IPS-NIHi11 (cell line): ENCODE data around the gene GSTO2.
"Not testable (repeated sequence)": the region's sequence is repeated elsewhere in the genome, so short reads cannot be mapped to it uniquely, and the experiment has no call there.

ENCODE experiments used
- DNase-seq: peaks from one replicate; pipeline ENCODE4 v3.0.0; 2012; ENCODE audit warnings: mixed read lengths, low spot score

Gene GSTO2

DNA sequence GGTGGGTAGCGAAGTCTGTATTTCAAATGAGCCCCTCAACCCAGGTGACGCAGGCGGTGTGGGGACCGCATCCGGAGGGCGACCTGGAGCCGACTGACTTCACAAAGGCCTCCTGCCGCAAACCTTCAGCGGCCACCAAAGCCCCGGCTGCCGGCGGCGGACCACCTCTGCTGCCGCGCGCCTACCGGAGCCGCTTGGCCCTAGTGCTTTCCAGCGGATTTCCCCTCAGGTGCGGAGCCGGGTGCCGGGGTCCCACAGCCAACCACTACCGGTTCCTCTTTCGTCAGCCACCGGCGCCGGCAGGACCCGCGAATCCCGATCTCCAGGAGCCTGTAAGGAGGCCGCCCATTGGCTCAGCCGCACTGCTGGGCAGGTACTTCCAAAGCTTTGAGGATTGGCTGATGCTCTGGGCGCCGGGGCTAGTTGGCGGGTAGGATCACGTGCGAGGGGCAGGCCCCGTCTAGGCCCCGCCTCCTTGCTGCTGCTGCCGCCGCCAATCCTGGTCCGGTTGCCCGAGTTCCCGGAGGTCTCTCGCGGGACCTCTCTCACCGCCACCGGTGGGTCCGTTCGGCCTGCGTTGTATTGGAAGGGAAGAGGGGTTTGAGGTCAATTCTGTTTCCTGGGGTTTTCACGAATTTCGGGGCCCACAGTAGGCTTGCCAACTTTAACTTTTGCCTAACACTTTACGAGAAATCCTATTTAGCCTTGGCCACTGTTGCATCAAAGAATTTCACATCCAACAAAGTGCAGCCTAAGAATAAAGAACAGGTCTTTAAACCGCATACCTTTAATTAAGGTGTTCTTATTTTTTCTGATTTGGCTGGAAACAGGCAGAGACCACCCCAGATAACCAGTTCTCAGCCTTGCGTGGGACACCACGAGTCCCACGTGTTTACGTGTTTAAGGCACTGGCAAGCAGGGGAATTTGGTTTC, at the start of gene GSTO2:
TSS of gene GSTO2 (plus strand) at position 472 of the 933 bp plus-strand sequence. CDS start 5,732 bp downstream, outside the sequence.
- DNase-seq: peak; percentile 100

DNA sequence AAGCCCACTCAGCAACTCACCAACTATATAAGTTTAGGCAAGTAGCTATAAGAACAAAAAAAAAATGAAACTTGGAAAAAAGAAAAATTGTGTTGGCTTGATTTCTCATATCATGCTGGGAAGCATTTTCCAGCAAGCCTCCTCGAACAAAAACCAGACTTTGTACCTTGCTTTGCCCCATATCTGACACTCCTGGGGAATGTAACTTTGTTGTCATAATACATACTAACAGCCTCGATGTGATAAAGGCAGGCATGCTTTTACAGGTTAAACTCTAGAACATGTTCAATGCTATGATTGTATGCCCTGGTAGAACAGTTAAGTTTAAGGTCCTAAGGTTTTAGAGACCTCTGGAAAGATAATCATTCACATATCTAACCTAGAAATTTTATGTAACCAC, 48.5 kb upstream of the GSTO2 start:
- DNase-seq: no peak

DNA sequence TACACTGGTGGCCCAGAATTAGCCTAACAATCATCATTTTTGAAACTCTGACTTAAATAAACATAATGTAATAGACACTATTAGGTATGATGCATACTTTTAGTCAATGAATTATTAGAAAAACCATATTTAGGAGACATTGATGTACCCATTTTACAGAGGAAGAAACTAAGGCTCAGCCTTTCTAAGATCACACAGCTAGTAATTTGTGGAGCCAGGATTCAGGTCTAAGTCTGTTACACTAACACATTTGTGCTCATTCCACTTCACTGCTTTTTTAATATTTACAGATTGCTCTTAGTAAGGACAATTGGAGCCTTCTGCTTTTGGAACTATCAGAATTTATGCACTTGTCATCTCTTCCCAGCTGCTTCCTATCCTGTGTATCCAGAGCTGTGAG, 45.7 kb upstream of the GSTO2 start:
- no peak for DNase-seq

DNA sequence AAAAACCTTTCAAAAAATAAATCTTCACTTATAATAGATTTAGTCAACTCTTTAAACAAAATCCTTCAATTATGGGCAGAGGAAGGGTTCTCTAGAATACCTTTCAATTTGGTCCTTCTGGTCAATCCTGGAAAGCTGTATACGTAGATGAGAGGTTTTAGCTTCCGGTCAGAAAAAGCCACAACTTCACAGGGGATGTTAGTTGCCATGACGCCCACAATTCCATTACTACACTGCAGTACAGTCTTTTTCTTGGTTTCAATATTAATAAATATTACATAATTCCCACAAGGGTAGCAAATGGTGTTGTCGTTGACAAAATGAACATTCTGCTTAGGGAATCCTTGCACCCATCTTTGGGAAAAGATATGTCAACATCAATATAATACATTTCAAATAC, 38.5 kb upstream of the GSTO2 start:
- DNase-seq: no peak

DNA sequence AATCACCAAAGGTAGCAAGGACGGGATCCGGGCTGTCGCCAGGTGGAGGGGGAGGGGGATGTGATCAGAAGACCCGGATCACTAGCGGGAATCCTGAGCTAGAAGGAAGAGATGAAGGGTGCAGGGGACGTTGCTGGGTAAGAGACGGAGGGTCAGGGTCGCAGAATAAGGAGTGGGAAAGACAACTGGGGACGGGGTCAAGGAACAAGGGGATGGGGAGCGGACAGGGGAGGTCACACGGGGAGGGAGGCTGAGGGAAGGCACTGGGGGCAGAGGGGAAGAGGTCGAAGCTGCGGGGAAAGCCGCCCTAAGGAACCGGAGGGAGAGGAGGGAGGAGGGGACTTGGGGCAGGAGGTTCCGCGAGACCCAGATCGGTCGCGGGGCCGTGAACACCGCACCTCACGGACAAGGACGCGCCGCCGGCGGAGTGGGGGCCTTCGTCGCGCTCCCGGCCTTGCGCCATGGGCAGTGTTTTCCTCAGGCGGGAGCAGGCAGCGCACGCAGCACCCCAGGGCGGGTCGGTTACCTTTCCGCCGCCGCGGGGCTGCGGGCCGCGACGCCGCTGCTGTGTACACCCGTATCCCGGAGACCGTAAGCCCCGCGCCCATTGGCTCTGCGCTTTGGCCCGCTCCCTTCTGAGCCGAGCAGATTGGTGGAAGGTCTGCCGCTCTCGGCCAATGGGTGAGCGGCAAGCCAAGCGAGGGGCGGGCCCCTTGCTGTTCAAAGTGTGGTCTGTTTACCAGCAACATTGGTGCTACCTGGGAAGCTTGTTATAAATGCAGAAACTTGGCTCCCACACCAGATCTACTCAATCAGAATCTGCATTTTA, 37.0 kb upstream of the GSTO2 start, which contains the start of gene CFAP43:
TSS of gene CFAP43 (minus strand) at position 581 of the 829 bp plus-strand sequence. CDS start at position 463, 118 bp downstream.
- peak; percentile 100 for DNase-seq

DNA sequence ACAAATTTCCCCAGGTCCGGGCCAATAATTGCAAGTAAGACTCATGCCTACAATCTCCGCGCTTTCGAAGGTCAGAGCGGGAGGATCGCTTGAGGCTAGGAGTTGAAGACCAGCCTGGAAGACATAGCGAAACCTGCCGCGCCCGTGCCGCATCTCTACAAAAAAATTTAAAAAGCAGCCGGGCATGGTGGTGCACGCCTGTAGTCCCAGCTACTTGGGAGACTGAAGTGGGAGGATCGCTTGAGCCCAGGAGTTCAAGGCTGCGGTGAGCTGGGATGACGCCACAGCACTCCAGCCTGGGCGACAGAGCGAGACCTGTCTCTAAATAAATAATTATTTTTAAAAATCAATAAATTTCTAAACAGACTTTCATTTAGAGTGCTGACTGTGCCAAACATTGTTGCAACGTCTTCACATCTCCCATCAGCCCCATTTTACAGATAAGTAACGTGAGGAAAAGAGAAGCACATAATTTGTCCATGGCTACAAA, 36.3 kb upstream of the GSTO2 start:
- no peak for DNase-seq

DNA sequence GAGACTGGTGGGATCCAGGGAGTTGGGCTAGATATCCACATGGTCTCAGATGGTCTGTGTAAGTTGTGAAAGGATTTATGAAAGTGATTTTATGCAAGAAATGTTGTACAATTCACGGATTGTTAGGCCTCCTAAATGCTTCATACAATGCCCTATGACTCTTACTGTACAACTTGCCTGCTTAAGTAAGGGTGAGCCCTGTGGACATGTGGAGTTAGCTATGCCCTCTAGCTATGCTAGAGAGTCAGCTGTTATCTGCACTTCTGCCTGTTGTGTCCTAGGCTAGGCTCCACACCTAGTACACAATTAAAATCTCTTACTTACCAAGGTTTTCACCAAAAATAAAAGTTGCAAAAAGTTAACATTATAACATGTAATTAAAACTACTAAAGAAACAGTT, 35.2 kb upstream of the GSTO2 start:
- DNase-seq: no peak

DNA sequence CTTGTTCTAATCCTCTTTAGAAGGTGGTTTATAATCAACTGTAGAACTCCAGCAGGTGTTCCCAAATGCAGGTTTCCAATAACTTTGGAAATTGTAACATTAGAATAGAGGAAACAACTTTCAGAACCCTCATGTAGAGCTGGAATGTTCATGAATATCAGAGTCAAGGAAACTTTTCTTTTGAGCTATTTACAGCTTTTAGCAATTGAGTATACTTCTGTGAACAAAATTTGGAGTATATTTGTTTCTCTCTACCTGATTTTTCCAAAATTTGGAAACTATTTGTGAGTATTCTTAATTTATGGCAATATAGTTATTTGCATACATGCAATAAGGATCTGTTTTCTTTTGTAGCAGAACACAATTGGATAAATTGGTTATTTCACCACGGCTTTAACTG, 34.0 kb upstream of the GSTO2 start:
- no peak for DNase-seq

DNA sequence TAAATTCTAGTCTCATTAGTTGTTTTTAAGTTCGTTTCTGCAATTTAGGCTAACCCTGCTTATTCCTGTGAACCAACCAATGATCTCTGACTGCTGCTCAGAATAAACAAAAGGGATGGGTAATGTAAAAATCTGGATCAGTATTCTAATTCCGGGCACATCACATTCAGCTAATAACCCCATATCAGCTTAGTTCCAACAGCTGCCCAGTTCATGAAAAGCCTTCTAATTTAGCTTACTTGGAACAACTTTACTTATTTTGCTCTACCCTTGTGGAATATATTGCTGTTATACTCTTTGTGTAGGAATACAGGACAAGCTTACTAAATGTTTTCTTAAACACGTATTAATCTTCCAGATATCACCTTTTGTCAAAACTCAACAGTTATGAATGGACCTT, 33.2 kb upstream of the GSTO2 start:
- DNase-seq: no peak

DNA sequence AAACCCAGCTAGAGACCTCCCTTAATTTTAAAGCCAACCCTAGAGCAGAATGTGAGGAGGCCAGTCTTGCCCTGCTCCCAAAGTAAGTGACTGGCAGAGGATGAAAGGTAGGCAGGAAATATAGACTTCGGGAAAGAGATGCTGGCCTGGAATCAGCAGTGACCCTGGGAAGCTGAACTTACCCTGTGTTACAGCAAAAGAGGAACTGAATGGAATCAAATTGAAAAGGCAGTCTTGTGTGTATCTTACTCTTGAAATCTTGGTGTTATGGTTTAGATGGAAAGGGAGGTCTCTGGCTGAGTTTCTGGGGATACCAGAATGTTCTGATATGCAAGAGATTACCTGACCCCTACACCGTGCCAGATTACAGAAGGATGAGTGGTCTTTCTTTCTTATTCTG, 28.9 kb upstream of the GSTO2 start:
- DNase-seq: no peak

DNA sequence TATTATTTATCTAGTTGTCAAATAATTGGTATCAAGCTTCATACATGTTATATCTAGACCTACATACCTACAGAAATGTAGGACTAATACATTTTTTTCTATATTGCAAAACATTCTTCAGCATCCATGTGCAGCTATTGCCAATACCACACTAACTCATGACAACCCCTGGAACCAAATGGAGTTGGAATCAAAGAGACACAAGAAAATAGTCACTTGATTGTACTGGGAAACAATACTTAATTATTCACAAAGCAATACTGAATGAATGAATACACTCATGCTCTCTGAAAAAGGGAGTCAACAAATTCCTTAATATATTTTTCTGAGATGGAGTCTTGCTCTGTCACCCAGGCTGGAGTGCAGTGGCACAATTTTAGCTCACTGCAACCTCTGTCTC, 26.4 kb upstream of the GSTO2 start:
- DNase-seq: no peak

DNA sequence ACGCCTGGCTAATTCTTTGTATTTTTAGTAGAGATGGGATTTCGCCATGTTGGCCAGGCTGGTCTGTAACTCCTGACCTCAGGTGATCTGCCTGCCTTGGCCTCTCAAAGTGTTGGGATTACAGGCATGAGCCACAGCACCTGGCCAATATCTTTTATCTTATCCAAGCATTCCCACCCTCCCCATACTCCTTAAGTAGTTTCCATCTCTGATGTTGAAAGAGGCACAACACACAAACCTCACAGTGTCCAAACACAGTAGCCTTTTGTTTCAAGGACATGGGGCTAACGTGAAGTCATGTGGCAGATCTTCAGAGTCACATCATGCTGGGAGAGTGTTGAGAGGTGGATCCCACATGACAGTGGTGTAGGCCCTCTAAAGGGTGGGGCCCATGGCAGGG, 26.0 kb upstream of the GSTO2 start:
- not testable (repeated sequence) for DNase-seq

DNA sequence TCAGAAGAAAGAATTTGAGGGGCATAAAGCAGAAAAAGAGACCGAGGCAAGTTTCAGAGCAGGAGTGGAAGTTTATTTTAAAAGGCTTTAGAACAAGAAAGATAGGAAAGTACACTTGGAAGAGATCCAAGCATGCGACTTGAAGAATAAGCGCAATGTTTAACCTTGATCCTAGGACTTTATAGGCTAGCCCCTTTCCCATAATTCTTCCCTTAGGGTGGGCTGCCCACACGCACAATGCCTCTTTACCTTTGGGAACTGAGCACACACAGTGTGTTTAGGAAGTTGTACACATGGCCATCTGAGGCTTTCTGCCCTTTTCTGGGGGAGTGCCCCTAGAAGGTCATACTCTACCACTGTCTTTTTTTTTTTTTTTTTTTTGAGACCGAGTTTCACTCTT, 25.5 kb upstream of the GSTO2 start:
- no peak for DNase-seq

DNA sequence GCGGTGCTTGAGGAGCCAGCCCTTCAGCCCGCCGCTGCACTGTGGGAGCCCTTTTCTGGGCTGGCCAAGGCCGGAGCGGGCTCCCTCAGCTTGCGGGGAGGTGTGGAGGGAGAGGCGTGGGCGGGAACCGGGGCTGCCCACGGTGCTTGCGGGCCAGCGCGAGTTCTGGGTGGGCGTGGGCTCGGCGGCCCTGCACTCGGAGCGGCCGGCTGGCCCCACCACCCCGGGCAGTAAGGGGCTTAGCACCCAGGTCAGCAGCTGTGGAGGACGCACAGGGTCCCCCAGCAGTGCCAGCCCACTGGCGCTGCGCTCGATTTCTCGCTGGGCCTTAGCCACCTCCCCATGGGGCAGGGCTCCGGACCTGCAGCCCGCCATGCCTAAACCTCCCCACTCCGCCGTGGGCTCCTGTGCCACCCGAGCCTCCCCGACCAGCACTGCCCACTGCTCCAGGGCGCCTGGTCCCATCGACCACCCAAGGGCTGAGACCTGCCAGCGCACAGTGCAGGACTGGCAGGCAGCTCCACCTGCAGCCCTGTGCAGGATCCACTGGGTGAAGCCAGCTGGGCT, 23.8 kb upstream of the GSTO2 start:
- no peak for DNase-seq

DNA sequence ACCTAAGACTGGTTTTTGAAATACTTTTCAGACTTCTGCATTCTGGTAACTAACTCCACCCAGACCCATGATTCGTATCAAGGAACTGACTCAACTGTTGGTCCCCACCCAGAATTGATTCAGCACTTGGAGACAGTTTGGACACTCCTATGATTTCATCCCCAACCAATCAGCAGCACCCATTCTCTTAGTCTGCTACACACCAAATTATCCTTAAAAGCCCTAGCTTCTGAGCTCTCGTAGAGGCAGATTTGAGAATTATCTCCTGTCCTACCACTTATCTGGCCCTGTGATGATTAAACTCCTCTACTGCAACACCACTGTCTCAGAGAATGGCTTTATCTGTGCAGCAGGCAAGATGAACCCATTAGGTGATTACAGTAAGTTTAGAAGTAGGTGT, 22.0 kb upstream of the GSTO2 start:
- DNase-seq: no peak

DNA sequence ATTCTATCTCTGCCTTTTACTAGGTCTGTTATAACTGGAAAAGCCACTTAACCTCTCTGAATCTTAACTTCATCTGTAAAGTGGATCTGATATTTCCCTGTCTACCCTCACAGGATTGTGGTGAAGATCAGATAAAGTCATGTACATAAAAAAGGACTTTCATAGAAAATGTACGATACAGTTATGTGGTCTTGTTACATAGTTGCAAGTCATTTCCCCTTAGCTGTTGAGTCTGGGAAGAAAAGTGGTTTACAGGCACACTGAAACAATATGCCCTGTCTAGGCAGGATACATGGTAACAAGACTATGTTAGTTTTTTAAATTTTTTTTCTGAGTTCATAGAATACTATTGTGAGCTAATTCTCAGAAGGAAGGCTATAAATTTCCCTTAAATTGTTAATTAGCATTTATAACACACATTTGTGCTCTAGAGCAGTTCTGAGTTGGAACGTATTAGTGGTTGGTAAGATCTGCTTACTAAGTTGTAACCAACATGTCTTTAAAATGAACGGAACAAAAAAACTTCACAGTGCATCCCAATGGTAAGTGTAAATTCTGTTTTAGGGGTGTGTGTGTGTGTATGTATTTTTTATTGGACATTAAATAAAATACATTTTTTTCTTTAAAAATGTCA, 21.4 kb upstream of the GSTO2 start:
- DNase-seq: no peak

DNA sequence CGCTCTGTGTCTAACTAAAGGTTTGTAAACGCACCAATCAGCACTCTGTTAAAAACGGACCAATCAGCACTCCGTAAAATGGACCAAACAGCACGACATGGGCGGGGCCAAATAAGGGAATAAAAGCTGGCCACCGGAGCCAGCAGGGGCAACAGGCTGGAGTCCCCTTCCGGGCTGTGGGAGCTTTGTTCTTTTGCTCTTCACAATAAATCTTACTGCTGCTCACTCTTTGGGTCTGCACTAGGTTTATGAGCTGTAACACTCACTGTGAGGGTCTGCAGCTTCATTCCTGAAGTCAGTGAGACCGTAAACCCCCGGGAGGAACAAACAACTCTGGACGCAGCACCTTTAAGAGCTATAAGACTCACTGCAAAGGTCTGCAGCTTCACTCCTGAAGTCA, 20.1 kb upstream of the GSTO2 start:
- DNase-seq: not testable (repeated sequence)

DNA sequence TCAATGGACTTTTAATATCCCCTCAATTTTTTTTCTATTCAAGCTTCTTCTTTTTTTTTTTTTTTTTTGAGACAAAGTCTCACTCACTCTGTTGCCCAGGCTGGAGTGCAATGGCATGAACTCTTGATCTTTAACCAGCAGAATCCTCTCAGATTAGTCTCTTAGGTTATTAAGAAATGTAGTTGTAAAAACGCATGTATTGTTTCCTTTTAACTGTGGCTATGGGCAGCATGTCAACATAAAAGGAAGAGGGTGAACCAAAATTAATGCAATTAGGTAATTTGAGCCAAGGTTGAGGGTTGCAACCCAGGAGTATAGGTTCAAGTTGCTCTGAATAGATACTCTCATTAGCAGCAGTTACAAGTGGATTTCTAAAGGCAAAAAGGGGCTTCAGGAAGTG, 18.6 kb upstream of the GSTO2 start:
- DNase-seq: no peak

DNA sequence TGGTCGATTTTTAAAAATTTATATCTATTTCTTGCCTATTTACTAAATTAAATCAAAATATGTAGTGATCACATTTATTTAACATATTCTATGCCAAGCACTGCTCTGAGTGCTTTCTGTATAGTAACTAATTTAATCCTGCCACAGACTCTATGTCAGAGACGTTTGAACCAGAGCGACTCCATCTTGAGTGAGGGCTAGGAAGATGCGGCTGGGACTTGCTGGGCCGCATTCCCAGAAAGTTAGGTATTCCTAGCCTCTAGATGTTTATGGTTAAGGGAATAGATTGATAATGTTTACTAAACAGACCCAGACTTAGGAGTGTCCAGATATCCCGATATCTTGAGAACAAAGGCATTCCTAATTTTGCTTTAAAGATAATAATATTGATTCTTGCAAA, 17.5 kb upstream of the GSTO2 start:
- DNase-seq: no peak

DNA sequence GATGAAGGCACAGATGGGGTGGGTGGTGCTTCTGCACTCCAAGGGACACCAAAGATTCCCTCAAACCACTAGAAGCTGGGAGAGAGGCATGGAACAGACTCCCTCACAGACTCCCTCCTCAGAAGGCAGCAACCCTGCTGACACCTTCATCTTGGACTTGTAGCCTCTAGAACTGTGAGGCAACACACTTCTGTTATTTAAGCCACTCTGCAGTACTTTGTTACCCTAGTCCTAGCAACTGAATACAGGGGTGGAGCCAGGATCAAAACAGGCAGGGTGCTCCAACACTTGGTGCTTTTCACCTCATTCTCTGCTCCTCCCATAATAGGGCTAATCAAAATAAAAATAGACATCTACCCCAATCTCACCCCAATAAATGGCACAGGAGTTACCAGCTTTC, 16.6 kb upstream of the GSTO2 start:
- DNase-seq: no peak

DNA sequence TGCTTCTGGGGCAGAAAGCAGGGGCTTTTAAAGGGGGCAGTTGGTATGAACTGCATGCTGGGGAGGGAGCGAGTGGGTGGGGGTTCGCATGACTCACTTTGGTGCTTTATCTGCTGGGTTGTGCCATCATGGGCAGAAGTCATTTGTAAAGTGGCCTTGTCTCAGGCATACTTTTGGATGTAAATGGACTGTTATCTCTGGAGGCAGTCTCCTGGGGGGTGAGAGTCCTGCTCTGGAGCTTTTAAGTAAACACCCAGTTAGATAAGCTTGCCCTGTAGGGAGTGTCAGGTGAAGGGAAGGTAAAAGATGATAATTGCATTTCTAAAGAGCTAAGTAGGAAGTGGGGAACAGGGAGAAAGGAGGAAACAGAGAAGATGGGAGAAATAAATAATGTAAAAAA, 15.9 kb upstream of the GSTO2 start:
- DNase-seq: no peak
